AG09319 (cell line): Measurements from ENCODE around the gene PDE4D.

Experiments
- DNase-seq: peaks from one replicate; pipeline ENCODE4 v3.0.0-alpha.2; 2010; ENCODE audit warnings: low read depth; ENCODE audit errors: extremely low read depth
- CTCF ChIP-seq: IDR thresholded peaks from 2 replicates; pipeline ENCODE4 v1.5.1; 2011; ENCODE audit warnings: low read depth, mild to moderate bottlenecking, inconsistent platforms, low read length, moderate library complexity

PDE4D gene

GRCh38 chr5:59517926-59518585 is 375.5 kb downstream of the PDE4D start:
- TF ChIP-seq CTCF: no peak
- no peak for DNase-seq

- no peak for TF ChIP-seq CTCF
Observed at GRCh38 chr5:59516161-59516560, 377.4 kb downstream of the PDE4D start.

GRCh38 chr5:59506285-59506877 is 387.1 kb downstream of the PDE4D start:
- peak; percentile 29 for TF ChIP-seq CTCF
- DNase-seq: peak; percentile 3

More at GRCh38 chr5:59516161-59516560, 377.4 kb downstream of the PDE4D start:
- no peak for DNase-seq

GRCh38 chr5:59504043-59504442 is 389.5 kb downstream of the PDE4D start:
- no peak for TF ChIP-seq CTCF
- no peak for DNase-seq

DNA sequence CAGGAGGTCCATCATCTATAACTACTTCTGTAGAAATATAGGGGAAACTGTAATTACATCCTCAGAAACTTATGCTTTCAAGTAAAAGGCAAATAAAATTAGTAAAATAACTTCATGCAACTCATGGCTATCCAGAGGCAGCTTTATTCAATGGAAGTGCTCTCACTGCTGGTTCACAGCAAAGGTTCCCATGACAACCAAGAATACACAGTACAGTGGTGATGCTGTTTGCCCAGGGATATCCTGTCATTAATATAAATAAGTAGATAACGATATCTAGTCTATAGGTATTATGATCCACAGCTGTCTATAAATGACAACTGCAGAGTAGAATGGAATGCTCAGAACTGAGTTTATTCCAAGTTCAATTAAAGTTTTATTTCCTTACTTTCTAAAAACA is 390.3 kb downstream of the PDE4D start:
- DNase-seq: no peak
- no peak for TF ChIP-seq CTCF

DNA sequence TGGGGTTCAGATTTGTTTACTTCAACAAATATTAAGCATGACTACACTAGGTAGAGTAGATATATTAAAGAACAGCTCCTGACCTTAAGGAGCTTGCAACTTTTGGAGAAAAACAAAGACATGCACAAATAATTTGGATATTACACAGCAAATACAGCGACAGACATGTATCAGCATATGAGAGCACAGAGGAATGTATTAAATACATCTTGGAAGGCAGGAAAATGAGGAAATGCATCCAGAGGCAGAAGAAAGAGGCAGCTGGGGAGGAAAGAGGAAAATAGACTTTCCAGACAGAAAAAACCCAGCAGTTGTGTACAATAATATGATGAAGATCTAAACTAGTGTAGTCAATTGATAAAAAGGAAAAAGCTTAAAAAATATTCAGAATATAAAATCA is 392.2 kb downstream of the PDE4D start:
- TF ChIP-seq CTCF: no peak
- no peak for DNase-seq

DNA sequence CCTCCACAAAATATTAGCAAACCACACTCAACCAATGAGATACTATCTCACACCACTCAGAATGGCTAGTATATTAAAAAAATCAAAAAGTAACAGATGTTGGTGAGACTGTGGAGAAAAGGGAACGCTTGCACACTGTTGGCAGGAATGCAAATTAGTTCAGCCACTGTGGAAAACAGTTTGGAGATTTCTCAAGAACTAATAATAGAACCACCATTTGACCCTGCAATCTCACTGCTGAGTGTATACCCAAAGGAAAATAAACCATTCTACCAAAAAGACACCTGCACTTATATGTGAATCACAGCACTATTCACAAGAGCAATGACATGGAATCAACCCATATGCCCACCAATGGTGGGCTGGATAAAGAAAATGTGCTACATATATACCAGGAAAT is 393.5 kb downstream of the PDE4D start:
- no peak for DNase-seq
- TF ChIP-seq CTCF: no peak
